Fibroblast of lung (primary cell): ENCODE data around the gene GLO1. TPM values are rescaled to one million over a fixed set of nuclear protein-coding genes. Genes with fewer than 3 reads are reported as not detected.
A peak's percentile ranks its signal among the peaks of the same experiment; 100 is the strongest.

Experiments used
- DNase-seq, 2 donors: peaks; one replicate each; pipeline versions ENCODE4 v3.0.0 to v3.0.0-alpha.2; 2010; ENCODE audit warnings: low read depth in 2 of 2
- H2AFZ ChIP-seq: 2 replicates; pipeline ENCODE4 v1.5.1; 2012; ENCODE audit warnings: low read length, control low read depth, inconsistent platforms
- H3K27ac ChIP-seq: 2 replicates; pipeline ENCODE4 v1.5.1; 2011; ENCODE audit warnings: low read length, control low read depth; ENCODE audit not compliant: insufficient read depth
- H3K27me3 ChIP-seq: 2 replicates; pipeline ENCODE4 v1.5.1; 2011; ENCODE audit warnings: mild to moderate bottlenecking, low read length; ENCODE audit not compliant: control insufficient read depth, insufficient read depth
- H3K36me3 ChIP-seq: 2 replicates; pipeline ENCODE4 v1.5.1; 2011; ENCODE audit warnings: low read length; ENCODE audit not compliant: control insufficient read depth, insufficient read depth
- H3K4me1 ChIP-seq: 2 replicates; pipeline ENCODE4 v1.5.1; 2011; ENCODE audit warnings: low read length; ENCODE audit not compliant: control insufficient read depth, insufficient read depth; ENCODE audit errors: extremely low read depth
- H3K4me2 ChIP-seq: 2 replicates; pipeline ENCODE4 v1.5.1; 2011; ENCODE audit warnings: low read length, control low read depth; ENCODE audit not compliant: insufficient read depth; ENCODE audit errors: extremely low read depth
- H3K4me3 ChIP-seq, 4 experiments: fragments of 200-600 bp in 1 of 4; sonication (generic) in 1 of 4; replicated peaks in 1 of 4; 2 replicates each; pipeline ENCODE4 v1.5.1; 2011 to 2016; ENCODE audit warnings: low read length in 4 of 4, low read depth in 3 of 4, mild to moderate bottlenecking in 3 of 4, control low read depth in 2 of 4, inconsistent platforms in 1 of 4, mixed read lengths in 1 of 4; ENCODE audit not compliant: insufficient read depth in 1 of 4; ENCODE audit errors: control extremely low read depth in 1 of 4
- H3K79me2 ChIP-seq: 2 replicates; pipeline ENCODE4 v1.5.1; 2012; ENCODE audit warnings: mild to moderate bottlenecking, low read length, inconsistent platforms; ENCODE audit not compliant: control insufficient read depth, insufficient read depth
- H3K9ac ChIP-seq: 2 replicates; pipeline ENCODE4 v1.5.1; 2011; ENCODE audit warnings: mild to moderate bottlenecking, low read length, control low read depth; ENCODE audit not compliant: insufficient read depth
- H3K9me3 ChIP-seq: 2 replicates; pipeline ENCODE4 v1.5.1; 2012; ENCODE audit warnings: low read depth, low read length; ENCODE audit not compliant: control insufficient read depth, insufficient read depth
- H4K20me1 ChIP-seq: 2 replicates; pipeline ENCODE4 v1.5.1; 2011; ENCODE audit warnings: low read length; ENCODE audit not compliant: control insufficient read depth, insufficient read depth; ENCODE audit errors: extremely low read depth
- CTCF ChIP-seq, 2 donors: IDR thresholded peaks in 1 of 2; conservative IDR thresholded peaks in 1 of 2; 1 replicate in 1 of 2; 2 replicates in 1 of 2; pipeline ENCODE4 v1.5.1; 2011 to 2012; ENCODE audit warnings: low read length in 2 of 2, control low read depth in 1 of 2, inconsistent platforms in 1 of 2, low read depth in 1 of 2, mild to moderate bottlenecking in 1 of 2
- EZH2 ChIP-seq: IDR thresholded peaks from 2 replicates; pipeline ENCODE4 v1.5.1; 2012; ENCODE audit warnings: low read length, control low read depth, mild to moderate bottlenecking; ENCODE audit errors: missing control alignments
- polyA plus RNA-seq, 2 donors: library from polyadenylated mRNA; depleted of rRNA in 1 of 2; stranded (reverse) in 1 of 2; unstranded in 1 of 2; fragments of >200 nt; gene quantifications; 2 replicates each; pipeline ENCODE4 v1.2.1, GENCODE V29; 2011 to 2012; ENCODE audit warnings: missing spikeins in 1 of 2
- total RNA-seq: library from RNA; depleted of rRNA; stranded (reverse); fragments of >200 nt; gene quantifications from 2 replicates; pipeline ENCODE4 v1.2.1, GENCODE V29; 2014

The GLO1 gene
- total and polyA plus RNA-seq, 2 donors (not counting 1 experiment from before 2014, with no cell fraction given): 126 to 143 TPM

GRCh38 chr6:38636027-38636426 is 66.9 kb downstream of the GLO1 start:
- no peaks in the 10 kb centered on the region for H3K9me3 ChIP-seq
- H4K20me1 ChIP-seq: peaks cover 2% of the 10 kb centered on the region
- no peak overlapping the region for H3K9ac ChIP-seq
- H3K4me3 ChIP-seq: no peak overlapping the region
- H2AFZ ChIP-seq: no peak overlapping the region
- no peak for DNase-seq
- H3K4me2 ChIP-seq: no peak overlapping the region
- H3K79me2 ChIP-seq: peaks cover 1% of the 10 kb centered on the region
- no peaks in the 10 kb centered on the region for H3K27me3 ChIP-seq
- H3K36me3 ChIP-seq: no peaks in the 10 kb centered on the region
- H3K27ac ChIP-seq: no peak overlapping the region
- TF ChIP-seq CTCF (conservative IDR thresholded peaks at IDR 0.05 in 1 of 2, IDR thresholded peaks at IDR 0.05 in 1 of 2; ENCODE audit: low read depth in 1 of 2, low read length in 2 of 2) (no peak), EZH2 (no peak)
- H3K4me1 ChIP-seq: peaks cover 2% of the 10 kb centered on the region

- TF ChIP-seq CTCF (conservative IDR thresholded peaks at IDR 0.05 in 1 of 2, IDR thresholded peaks at IDR 0.05 in 1 of 2; ENCODE audit: low read depth in 1 of 2, low read length in 2 of 2) (no peak), EZH2 (no peak)
- Histone ChIP-seq H3K4me3 (no peak overlapping the region), H3K9me3 (no peaks in the 10 kb centered on the region), H3K27me3 (no peaks in the 10 kb centered on the region), H3K9ac (no peak overlapping the region), H3K27ac (no peak overlapping the region), H3K4me2 (no peak overlapping the region), H3K4me1 (no peaks in the 10 kb centered on the region), H4K20me1 (peaks cover 2% of the 10 kb centered on the region), H3K79me2 (no peaks in the 10 kb centered on the region), H2AFZ (no peak overlapping the region), H3K36me3 (no peaks in the 10 kb centered on the region)
- DNase-seq: peak in 1 of 2 donors; percentile 29
Measured at GRCh38 chr6:38634518-38634917, 68.4 kb downstream of the GLO1 start.

DNA sequence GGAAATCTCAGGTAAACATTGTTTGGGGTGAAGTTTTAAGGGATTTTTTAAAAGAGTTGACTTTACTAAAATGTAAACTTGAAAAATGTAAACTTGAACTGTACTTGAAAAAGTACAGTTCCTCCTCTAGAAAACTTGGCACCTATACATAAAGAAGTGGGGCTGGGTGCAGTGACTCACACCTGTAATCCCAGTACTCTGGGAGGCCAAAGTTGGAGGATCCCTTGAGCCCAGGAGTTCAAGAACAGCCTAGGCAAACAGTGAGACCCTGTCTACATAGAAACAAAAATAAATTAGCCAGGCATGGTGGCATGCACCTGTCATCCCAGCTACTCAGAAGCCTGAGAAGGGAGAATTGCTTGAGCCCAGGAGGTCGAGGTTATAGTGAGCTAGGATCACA is 70.5 kb downstream of the GLO1 start:
- H3K4me1 ChIP-seq: no peaks in the 10 kb centered on the region
- H3K79me2 ChIP-seq: no peaks in the 10 kb centered on the region
- H3K9ac ChIP-seq: no peak overlapping the region
- no peak overlapping the region for H3K4me2 ChIP-seq
- DNase-seq: no peak
- H3K9me3 ChIP-seq: no peaks in the 10 kb centered on the region
- no peak overlapping the region for H3K27ac ChIP-seq
- TF ChIP-seq EZH2 (no peak), CTCF (conservative IDR thresholded peaks at IDR 0.05 in 1 of 2, IDR thresholded peaks at IDR 0.05 in 1 of 2; ENCODE audit: low read depth in 1 of 2, low read length in 2 of 2) (no peak)
- H3K4me3 ChIP-seq: no peak overlapping the region
- H3K27me3 ChIP-seq: no peaks in the 10 kb centered on the region
- no peaks in the 10 kb centered on the region for H3K36me3 ChIP-seq
- H4K20me1 ChIP-seq: peaks cover 2% of the 10 kb centered on the region
- H2AFZ ChIP-seq: no peak overlapping the region
